GM18951 (cell line): ENCODE data around the gene HOMER2.

Experiments
- POLR2A ChIP-seq: IDR thresholded peaks from 4 replicates; pipeline ENCODE4 v1.6.1; 2011; ENCODE audit warnings: mild to moderate bottlenecking; ENCODE audit not compliant: insufficient read length, insufficient read depth; ENCODE audit errors: extremely low read depth
- in situ Hi-C: fragments of 300-500 bp; cut with MboI; formaldehyde crosslinking; loops from one replicate; pipeline ENCODE4 v1.12.0; 2022; ENCODE audit warnings: low sequenced_read_pairs, mixed read lengths, inconsistent platforms; ENCODE audit not compliant: unreplicated experiment

Gene HOMER2

DNA sequence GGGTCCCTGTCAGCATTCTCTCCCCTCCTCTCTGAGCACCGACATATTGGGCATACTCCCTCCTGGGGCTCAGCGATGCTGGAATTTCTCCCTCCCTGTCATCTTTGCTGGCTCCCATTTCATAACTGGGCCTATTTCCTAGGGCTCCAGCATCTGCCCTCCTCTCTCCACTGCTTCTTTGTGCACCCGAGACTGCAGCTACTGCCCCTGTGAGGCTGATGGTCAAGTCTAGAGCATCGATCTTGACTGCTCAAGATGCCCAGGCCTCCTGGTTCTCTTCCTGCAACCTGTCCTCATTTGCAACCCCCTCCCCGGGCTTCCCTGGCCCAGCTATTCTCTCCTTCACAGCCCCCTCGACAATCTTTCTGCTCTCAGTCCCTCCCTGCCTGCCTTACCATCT is 89.6 kb downstream of the HOMER2 start:
- in situ Hi-C loops = no loop called here
- TF ChIP-seq POLR2A = no peak

DNA sequence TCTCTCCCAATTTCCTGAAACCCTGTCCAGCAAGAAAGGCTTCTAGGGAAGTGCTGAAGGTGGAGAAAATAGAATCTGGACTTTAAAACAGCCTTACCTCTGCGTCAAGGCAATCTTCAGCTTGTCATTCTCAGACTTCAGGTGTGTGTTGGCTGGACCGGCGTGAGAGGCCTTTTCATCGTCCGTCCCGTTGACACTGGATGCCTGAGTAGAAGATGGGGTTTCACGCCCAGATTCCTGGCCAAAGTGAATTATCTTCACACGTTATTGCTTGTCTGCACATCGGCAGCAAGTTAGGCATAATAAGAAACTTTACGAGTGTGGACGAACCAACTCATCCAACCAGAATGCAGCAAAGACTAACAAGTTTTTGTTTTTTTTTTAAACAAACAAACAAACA is 93.6 kb downstream of the HOMER2 start:
- in situ Hi-C loops = no loop called here
- no peak for TF ChIP-seq POLR2A

DNA sequence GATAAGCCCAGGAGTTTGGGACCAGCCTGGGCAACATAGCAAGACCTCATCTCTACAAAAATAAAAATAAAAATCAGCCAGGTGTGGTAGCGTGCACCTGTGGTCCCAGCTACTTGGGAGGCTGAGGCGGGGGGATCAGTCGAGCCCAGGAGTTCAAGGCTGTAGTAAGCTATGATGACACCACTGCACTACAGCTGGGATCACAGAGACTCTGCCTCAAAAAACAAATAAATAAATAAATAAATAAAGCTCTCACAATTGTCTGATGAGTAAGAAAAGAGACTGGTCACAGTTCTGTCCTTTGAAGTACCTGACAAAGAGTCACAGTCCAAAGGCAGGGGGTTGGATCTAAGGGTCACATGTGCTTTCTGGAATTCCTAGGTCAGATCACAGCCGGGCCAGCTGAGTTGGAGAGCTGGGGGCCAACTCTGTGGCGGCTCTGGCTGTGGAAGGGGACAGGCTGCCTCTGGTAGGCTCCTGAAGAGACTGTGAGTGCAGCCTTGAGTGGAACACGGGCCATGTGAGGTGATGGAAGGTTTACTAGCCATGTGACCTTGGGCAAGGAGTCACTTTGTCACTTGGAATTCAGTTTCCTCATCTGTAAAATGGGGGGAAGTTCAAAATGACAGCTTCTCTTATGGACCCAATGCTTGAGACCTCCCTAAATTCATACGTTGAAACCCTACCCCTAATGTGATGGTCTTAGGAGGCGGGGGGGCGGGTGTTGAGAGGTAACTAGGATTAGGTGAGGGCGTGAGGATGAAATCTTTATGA is 95.9 kb downstream of the HOMER2 start:
- in situ Hi-C loops = no loop called here
- no peak for TF ChIP-seq POLR2A

DNA sequence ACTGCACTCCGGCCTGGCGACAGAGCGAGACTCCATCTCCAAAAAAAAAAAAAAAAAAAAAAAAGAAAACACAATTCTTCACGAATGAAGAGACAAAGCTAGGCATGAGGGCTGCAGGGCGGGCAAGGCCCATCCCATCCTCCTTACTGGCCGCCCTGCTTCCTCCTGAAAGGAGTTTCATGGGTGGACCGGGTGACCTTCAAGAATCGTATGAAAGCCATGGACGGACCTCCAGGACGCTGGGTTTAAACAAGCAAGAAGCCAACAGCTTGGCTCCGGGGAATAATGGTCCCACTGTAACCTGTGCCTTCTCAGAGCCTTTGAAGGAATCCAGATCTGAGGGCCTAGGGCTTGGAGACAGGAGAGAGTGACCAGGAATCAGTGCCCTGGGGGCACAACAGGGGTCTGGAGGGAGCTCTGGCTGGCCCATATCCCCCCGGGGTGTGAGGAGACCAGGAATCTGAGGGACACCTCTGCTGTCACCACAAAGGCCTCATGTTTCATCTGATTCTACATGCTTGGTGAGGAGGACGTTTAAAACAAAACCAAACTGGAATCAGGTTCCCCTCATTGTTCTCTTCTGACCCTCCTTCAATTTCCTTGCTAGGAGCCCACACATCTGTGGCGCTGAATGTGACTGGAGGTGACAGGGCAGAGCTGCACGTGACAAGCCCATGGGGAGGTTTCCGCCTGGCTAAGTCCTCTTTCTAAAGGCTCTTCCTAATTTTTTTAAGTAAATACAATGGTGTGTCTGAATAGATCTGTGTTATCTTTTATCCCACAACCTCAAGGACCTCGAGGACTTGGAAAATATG is 97.0 kb downstream of the HOMER2 start:
- in situ Hi-C loops = no loop called here
- no peak for TF ChIP-seq POLR2A

DNA sequence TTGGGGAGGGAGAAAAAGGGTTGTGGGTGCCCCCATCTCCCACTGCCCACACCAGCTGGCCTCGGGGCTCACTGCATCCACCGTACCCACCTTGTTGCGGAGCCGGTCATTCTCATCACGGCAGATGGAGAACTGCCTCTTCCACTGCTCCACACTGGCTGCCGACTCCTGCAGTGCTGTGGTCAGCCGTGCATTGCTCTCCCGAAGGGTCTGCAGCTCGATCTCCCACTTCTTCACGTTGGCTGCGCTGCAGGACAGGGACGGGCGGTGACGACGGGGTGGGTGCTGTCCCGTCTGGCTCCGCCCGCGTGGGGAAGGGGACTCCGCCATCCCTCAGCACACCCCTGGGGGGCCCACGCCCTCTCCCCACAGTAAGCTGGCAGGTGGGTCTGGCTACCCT is 98.0 kb downstream of the HOMER2 start:
- no peak for TF ChIP-seq POLR2A
- in situ Hi-C loops = no loop called here

DNA sequence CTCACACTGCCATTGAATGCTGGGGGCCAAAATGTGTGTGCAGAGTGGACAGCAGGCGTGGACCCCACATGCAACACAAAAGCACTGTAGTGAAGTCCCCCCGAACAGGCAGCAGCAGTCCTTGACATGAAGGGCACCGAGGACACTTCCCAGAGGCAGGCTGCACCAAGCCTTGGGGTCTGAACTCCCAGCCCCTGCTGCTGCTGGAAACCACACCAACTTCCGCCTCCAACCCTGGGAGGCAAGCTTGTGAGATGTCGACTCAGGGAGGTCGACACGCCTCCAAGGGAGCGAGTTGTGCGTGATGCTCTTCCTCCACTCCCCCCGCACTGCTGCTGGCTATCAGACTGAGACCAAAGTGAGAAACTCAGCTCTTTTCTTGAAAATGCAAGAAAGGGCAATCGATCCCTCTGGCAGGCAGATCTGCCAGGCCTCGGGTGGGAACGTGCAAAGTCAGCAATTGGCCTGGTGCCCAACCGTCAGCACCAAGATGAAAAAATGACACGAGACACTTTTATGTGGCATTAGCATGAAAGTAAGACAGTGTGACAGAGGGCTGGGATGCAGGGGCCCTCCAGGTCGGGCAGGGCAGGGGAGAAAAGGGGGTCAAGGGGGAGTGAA is 99.5 kb downstream of the HOMER2 start:
- in situ Hi-C loops = no loop called here

DNA sequence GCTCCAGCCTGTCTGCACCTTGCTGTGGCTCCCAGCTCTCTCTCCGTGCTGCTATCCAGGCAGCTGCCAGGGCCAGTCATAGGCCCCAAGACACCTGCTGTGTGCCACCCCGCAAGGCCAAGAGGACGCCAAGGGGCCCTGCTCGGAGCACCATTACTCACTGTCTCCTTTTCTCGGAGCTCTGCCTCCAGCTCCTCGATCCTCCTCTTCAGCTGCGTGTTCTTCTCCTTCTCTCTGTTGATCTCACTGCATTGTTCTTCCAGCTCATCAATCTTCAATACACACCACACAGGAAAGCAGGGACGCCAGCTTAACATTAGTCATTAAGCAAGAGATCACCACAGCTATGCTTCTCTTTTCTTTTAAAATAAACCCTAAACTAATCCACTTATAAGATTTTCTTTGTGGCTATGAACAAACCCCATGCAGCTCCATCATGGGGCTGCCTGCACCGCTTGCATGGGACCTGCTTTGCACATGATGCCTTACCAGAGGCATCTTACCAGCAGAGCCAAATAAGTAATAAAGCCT is 100.5 kb downstream of the HOMER2 start:
- in situ Hi-C loops = no loop called here
- TF ChIP-seq POLR2A = no peak

More for the DNA sequence above, 99.5 kb downstream of the HOMER2 start:
- no peak for TF ChIP-seq POLR2A

DNA sequence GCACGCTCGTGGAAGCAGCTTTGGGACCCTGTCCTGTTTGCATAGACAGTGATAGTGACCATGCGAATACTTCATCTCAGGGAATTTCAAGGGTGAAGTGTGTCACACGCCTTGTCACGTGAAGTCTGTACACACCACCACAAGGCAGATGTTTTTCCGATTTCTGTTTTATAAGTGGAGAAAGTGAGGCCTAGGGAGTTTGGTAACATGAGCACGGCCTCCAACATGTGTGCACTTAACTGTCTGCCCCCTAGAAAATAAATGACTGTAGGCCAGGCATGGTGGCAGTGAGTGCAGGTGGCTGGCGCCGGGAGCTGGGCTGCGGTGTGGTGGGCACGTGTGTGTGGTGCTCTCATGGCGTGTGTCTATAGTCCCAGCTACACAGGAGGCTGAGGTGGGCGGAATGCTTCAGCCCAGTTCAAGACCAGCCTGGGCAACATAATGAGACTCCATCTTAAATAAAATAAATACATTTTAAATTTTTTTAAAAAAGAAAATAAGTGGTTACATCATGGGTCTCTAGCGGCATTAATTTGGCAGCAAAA is 101.1 kb downstream of the HOMER2 start:
- TF ChIP-seq POLR2A = no peak
- in situ Hi-C loops = no loop called here

DNA sequence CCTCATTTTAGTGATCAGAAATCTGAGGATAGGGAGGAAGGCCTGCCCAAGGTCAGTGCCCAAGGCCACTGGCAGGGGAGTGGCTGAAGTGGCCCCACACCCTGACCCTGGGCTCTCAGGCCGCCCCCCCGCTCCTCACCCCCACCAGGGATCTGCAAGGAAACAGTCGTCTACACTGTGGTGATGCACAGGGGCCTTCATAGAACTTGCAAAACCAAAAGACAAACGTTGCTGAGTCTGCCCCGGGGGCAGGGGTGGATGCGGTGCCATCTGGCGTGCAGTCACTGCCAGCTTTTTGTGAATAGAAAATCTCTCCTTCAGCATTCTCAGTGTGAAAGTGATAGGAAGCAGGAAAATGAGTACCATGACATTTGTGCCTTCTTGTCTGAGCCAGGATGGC is 101.8 kb downstream of the HOMER2 start:
- no peak for TF ChIP-seq POLR2A
- in situ Hi-C loops = no loop called here

DNA sequence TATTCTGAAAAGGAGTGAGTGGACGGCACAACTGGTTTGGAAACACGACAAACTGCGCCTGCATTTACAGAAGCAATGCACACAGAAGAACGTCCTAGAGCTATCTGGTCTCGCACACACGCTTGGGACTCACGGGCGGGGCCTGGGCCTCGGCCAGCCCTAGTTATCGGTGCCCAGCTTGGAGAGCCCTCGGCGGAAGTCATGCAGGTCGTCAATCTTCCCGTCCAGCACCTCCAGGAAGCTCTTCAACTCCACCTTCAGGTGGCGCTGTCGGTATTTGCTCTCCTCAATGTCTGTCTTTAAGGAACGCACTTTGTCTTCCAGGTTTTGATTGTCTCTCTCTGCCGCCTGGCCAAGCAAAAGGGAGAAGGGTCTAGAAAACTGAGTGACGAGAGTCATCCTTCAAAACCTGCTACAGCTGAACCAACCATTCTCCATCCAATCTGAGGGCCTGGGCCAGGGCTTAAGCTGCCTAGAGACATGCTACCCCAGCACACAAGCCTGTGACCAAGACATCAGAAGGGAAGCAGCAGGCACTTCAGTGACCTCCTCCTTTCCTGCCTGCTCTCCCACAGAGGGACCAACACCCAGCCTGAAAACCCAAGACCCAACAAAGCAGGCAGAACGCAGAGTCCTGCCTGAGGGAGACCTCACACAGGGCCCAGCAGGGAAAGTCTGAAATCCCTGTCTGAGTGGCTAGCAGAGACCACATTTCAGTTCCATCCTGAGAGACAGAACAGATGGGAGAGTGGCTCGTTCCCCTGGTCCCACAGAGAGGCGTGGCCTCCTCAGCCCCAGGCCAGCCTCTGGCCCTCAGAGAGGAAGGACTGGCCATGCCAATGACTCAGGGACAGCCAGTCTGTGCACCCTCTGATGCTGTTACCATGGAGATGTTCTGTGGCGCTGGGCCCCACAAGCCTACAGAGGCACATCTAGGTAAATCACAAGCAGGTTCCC is 102.7 kb downstream of the HOMER2 start:
- TF ChIP-seq POLR2A = no peak
- in situ Hi-C loops = no loop called here

DNA sequence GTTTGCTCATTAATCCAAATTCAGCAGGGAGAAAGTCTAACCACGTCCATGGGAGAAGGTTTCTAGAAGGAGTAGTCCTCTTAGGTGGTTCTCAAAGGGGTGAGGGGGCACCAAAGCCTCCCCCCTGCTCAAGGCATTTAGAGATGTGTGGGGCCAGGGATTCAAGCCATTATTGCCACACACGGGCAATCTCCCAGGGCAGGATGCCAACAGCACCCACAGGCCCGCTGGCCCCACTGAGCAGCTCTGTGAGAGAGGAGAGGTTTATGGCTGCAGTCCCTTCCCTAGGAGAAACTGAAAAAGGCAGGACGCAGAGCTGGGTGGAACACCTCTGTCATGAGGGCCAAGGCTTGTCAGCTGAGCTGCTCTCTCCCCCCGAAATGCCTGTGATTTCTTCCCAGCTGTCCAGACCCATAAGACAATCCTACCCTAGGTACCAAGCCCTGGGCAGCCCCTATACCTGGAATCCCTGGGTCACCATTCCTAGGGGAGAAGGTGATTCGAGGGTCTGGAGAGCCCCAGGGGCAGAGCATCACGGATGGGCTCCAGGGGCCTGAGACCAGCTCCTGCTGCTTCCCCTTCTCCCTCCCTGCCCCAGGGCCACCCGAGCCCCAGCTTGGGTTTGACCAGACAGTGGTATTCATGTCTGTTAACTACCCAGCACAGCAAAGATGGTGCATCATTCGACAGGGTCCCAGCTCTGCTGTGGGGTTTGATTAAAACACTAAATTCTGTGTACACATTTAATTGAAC is 104.1 kb downstream of the HOMER2 start:
- in situ Hi-C loops = no loop called here

More for the DNA sequence above, 104.1 kb downstream of the HOMER2 start:
- no peak for TF ChIP-seq POLR2A
